G401.6 (cell line): ENCODE data around the gene AGBL1.

Experiments
- FAIRE-seq: peaks from 2 replicates; lab custom pipeline; 2012; peaks lifted over from hg19 to GRCh38; lab: Jason Lieb, UNC

The AGBL1 gene

DNA sequence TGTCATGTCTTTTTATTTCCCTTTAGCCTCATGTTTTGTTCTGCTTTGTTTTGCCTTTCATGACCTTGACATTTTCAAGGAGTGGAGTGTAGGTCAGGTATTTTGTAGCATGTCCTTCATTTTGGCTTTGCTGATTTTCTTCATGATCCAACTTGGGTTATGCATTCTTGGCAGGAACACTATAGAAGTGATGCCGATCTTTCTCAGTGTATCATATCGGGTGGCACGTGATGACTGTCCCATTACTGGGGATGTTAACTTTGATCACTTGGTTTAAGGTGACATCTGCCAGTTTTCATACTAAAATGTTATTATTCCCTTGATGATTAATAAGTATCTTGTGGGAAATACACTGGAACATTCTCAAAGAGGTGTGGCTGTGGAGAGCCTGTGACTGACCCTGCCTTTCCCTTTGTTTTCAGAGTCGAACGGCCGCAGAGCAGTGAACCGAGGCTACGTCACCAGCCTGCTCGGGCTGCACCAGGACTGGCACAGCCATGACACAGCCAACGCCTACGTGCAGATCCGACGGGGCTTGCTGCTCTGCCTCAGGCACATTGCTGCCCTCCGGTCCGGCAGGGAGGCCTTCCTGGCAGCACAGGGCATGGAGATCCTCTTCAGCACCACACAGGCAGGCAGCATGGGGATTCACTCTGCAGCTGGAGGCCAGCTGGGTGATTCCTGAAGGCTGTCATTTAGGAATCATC is 167.7 kb downstream of the AGBL1 start:
- FAIRE-seq: no peak

DNA sequence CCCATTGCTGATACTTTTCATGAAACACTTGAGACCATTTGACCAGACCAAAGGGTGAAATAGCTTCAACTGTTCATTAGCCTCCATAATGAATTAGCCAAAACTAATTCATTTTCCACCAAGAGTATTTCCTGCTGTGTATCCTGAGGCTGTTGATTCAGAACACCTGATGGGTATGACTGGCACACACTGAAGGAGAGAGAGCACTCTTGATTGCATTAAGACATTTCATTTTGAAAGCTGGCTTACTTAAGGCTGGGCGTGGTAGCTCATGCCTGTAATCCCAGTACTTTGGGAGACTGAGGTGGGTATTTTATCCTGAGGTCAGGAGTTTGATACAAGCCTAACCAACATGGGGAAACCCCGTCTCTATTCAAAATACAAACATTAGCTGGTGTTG is 175.6 kb downstream of the AGBL1 start:
- FAIRE-seq: no peak

DNA sequence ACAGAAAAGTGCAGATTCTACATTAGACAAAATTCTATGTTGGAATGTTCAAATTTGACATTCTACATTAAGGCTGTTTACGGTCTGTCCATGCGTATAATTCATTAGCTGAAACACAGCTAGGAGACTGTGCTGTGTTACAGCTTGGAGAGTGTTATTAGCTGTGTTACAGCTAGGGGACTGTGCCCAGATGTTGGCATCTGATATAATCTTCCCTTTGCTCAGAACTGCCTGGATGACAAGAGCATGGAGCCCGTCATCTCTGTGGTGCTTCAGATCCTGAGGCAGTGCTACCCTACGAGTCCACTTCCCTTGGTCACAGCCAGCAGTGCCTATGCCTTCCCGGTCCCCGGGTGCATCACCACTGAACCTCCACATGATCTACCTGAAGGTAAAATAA is 177.0 kb downstream of the AGBL1 start:
- no peak for FAIRE-seq

DNA sequence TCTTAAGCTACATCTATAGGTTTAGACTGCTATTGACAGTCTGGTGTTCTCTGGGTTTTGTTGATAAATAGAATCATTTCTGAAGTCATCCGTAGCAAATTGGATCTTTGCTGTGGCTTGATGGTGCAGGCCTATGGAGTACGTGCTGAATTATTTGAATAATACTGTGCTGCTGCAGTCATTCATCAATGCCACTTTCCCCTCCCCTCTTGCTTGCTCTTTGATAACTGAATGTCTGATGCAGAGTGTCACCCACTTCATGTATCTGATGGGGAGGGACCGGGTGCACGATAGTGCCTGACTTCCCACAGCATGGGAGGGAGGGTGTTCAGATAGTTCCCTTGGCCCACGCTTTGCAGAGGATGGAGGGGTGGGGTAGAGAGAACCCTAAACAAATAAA is 179.9 kb downstream of the AGBL1 start:
- no peak for FAIRE-seq

DNA sequence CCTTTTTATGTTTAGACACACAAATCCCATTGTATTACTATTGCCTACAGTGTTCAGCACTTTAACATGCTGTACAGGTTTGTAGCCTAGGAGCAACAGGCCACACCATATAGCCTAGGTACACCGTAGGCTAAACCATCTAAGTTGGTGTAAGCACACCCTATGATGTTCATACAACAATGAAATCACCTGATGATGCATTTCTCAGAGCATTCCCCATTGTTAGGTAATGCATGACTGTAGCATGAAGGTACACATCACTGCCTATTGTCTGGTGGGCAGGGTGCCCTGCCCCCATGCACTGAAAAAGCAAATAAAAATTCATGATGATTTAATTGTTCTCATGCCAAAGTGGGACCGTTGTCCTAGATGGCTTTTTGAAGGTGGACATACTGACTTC is 183.6 kb downstream of the AGBL1 start:
- FAIRE-seq: no peak

DNA sequence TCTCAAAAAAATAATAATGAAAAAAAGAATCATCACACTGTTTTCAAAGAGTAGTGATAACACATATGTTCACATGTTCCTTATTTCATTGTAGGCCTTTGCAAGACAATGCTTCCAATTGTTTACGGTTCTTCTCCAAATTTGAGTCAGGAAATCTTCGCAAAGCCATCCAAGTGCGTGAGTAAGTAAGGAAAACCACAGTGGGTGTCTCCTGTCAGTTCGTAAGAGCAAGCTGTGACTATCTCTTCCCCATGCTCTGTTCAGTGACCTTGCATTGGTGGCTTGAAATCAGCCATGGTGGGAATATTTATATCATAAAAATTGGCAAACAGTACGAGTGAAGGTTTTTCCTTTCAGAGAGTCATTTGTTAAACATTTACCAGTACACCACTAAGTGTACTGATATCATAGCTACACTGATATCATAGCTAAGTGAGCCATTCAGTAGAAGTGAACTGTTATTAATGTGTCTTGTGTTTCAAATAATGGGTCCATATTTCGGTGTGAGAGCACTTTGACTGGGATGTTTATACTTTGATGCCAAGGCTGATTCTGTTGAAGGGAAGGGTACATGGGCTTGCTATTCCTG is 187.3 kb downstream of the AGBL1 start:
- FAIRE-seq: no peak

DNA sequence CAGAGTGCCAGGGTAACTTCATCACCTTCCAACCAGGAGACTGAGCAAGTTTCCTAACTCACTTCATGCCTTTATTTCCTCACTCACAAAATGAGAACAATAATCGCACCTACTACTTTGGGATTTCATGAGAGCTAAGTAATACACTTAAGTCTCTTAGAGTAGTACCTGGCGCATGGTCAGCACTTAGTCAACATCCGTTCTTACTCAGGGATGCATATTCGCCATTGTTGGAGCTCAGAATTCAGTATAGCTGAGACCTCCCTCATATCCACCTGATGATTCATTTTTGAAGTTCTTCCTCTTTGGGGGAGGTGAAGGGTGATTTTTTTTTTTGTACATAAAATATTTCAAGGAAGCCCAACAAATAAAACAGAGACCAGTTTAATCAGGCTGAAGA is 188.2 kb downstream of the AGBL1 start:
- FAIRE-seq: no peak

DNA sequence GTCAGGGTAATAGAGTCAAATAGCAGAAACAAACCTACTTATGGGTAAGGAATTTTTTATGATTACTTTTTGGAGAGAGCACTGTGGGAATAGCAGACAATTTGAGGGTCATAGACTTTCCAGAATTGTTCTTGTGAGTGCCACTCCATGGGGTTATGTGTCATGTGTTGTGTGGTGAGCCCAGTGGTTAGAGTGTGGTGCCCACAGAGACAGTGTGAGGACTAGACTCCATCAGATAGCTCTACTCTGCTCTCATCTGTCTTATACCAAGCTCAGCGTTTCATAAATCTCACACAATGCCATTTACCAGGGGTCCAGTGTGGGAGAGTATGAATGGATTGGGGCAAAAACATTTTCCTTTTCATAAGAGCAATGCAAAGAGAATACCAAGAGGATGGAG is 188.9 kb downstream of the AGBL1 start:
- FAIRE-seq: no peak

DNA sequence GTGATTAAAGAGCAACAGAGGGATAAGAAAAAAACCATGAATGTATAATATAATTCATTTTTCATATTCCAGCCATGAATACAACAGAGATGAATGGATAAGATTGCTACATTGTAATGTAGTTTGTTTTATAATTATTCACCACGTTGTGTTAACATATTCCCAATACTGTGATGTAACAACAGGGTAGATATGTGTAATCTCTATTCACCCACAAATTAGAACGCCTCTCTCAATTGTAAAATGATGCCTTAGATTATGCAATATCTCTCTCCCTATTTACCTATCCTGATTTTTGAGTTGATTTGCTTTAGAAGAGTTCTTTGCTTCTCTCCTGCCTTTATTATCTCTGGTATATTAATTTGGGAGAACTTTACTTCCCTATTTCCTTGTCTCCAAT is 193.6 kb downstream of the AGBL1 start:
- no peak for FAIRE-seq

DNA sequence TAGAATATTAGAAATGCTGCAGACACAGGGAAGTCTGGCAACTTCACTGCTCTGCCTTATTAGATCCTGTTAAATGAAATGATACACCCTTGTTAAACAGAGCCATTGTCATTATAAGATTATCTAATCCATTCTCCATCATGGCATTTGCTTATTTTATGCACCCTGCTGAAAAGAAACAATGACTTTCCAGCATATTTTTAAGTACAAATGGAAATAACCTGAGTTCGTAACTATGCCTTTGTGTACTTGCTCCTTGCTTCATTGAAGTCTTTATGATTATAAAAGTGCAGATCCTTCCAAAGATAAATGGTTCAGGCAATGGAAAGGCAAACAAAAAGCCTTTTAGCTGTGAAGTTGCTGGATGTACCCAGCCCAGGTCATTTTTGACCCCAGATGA is 195.7 kb downstream of the AGBL1 start:
- FAIRE-seq: no peak

DNA sequence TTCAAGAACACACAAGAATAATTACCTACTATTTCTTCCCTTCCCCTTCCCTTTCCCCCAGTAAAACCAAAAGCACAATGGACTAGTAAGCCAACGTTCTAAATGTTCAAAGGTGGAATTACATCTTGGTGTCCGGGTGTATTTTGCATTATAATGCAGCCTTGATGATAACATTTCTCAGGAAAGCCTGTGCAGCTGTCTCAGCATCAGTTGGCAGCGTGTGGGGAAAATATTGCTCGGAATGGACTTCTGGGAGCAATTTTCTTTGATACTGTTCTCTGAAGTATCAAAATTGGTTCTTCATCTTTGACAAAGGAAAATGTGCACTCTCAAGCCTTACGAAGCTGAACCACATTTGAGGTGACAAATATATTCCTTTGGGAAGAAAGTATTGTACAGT is 198.9 kb downstream of the AGBL1 start:
- FAIRE-seq: no peak

DNA sequence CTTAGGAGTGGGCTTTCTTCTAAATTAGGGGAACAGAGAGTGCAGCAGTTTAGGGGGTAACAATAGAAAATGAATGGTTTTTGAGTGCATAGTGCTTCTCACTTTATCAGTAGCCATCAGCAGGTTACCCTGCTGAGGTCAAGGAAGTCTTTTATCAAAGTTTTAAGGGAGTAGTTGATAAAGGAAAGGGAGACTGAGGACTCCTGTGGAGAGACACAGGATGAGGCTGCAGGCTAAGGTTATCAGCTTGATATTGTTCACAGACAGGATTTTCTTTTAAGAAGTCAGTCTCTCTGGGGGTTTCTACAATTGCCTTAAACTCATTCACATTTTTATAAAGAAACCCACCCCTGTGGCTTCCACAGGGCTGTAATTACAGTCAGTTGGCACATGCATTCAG is 205.0 kb downstream of the AGBL1 start:
- FAIRE-seq: no peak

DNA sequence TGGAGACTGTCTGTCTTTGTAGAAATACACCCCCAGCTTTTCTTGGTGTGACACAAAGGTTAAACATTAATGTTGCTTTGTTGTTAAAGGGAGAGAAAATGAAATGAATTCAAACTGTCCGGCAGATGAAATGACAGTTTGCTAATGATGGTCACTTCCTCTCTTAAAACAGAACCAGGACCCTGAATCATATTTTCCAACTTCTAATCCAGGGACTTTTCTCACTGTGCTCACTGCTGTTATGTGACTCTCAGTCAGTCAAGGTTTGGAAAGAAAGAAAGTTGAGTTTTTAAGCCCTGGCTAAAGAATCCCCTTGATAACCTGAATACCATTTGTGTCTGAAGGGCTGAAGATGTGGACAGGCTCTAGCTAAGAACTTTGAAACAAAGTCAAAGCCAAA is 215.8 kb downstream of the AGBL1 start:
- no peak for FAIRE-seq

DNA sequence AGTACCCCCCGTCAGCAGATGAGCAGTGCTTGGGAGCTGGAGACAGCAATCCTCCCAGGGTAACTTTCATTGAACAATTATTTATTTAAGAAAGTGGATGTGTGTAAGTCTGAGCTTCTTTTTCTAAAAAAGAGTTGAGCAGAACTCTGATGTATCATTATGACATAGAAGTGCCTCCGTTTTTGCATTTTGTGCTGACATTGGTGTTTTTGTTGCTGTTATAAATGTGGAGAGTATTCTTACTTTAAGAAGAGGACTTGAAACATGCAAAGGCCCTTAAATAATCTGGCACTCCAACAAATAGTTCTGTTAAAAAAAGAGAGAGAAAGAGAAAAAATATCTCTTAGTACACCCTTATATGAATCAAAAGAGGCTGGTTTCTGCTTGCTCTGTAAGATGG is 217.1 kb downstream of the AGBL1 start:
- no peak for FAIRE-seq

DNA sequence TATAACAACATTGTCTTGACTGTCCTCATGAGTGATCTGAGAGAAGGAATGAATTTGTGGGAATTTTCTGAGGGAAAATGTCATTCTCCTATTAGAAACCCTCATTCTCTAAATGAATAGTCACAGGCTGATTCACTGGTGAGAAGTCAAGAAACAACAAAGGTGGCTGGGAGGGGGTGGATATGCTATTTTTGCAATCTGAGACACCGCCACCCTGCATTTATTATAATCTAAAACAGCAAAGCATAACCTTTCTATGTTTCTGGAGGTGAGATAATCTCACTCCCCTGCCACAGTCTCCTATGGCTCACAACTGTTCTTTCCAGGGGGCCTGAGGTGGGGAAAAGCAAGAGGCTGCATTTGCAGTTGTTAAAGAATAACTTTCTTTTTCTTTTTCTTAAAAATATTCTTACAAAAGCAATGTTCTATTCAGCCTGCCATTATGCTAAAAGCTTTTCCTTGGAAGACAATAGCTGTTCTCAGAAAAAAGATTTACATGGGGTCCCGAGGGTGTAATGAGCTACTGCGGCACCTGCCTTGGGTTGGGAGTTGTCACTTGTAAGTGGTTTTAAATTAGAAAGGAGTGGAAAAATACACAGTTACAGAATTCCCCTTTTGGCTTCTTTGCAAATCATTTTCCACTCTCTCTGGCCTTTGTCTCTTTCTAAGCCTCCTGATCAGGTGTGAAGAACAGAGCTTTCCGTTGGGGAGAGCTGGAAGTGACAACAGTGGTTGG is 220.9 kb downstream of the AGBL1 start:
- no peak for FAIRE-seq

DNA sequence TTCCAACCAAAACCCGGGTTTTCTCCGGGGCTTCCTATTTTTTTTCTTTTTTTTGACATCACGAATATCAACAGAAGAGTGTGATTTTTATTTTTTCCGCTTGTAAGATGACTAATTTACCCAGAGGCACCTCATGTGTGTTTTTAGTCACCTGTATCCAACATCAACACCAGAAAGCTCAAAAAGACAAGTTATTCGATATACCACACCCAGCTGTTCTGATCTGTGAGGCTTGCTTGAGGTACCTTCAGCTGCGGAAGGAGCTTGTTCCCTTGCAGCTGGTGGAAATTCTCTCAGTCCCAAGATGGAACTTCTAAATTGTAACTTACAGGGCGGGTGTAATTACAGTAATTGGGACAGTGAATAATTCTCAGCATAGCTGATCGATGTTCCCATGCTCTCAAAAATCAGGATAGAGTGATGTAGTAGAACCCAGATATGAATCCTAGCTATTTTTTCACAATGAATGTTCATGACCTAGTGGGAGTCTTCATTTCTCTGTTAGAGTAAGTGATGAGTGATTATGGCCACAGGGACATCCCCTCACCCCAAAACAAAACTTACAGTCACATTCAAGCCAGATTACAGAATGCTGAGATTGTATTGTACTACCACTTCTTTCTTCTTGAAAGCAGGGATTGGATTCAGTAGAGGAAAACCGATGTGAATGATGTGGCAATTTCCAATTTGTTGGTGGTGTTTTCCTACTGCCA is 232.1 kb downstream of the AGBL1 start:
- no peak for FAIRE-seq

DNA sequence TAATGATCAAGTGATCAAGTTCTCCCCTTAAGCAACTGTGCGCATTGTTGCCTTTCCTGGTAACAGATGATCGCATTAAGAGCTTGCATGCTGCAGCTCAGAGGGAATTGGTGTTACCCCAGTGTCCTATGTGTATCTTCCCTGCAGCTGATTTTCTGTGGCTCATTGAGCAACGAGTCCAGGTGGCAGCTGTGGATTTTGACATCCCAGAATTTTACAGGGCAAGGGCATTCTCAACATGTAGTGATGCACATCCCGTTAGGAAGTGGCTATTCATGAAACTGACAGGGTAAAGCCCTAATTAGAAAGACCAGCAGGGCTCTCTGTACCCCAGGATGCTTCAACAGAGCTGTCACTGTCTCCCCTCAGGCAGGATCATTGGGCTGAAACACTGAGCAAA is 232.8 kb downstream of the AGBL1 start:
- FAIRE-seq: no peak

DNA sequence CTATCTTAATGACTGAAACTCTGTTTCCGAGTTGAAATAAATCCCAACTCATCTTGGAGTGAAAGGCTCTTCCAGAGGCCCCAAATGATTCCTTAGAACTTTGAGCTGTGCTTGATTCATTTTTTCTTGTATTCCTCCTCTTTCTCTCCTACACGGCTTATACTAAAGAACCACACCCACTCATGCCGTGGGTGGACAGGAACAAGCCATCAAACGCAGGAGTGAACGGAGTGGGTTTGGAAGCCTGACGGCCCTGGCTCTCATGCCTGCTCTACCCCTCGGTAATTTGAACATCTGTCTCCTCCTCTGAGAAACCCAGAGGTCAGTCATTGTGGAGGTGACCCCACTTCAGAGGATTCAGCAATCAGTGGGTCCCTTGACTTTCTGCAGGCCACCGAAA is 236.5 kb downstream of the AGBL1 start:
- no peak for FAIRE-seq

DNA sequence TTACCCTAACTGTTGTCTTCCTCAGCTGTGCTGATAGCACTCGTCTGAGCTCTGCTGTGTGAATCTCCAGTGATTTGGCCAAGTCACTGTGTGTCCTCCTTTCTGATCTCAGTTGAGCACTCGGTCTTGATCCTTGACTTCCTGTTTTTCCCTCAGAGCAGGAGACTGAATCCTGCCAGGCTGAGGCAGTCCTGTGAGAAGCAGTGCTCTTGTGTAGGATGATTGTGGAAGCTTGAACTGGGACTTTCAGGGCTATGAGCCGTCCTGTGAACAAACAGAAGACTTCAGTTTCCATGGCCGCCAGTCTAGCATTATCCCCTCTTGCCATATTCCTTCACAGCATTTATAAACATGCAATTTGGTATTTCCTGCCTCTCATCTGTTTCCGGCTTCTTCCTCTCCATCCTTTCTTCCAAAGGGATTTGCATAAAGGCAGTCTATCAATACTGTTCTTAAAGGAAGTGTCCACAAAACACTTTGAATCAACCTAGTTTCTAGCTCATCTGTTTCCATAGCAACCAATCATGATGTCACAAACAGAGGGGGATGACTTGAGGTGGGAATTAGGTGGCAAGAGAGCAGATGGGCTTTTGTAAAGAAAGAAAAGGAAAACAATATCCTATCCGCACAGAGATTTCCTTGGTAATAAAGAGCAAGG is 237.2 kb downstream of the AGBL1 start:
- FAIRE-seq: no peak

DNA sequence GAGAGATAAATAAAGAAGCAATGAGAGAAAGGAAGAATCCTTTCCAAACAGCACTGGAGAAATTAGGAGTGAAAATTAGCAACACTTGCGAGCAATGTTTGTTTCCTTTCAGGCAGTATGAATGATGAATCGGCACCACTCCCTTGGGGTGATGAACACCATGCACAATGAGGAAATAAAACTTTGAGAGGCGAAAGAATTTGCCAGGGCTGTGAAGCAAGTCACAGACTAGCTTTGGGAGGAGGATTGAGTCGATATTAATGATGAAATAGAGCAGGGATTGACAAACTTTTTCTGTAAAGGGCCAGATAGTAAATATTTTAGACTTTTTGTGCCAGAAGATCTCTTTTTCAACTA is 237.7 kb downstream of the AGBL1 start:
- no peak for FAIRE-seq

DNA sequence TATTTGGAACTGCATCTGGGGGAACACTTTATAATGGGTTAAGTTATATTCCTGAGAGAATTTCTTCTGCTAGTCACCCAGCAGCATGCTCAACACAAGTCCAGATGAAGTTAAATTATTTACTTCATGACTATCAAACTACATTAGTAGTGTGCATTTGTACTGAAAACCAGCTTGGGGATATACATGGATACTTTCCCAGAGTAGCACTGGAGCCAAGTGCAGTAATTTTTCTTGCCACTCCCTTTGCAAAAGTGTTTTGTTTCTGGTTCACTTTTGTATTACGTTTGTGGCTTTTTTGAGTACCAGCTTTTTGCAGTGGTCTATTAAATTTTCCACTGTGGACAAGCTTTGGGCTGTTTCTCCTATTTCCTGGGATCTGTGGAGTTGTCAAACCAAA is 243.0 kb downstream of the AGBL1 start:
- no peak for FAIRE-seq

DNA sequence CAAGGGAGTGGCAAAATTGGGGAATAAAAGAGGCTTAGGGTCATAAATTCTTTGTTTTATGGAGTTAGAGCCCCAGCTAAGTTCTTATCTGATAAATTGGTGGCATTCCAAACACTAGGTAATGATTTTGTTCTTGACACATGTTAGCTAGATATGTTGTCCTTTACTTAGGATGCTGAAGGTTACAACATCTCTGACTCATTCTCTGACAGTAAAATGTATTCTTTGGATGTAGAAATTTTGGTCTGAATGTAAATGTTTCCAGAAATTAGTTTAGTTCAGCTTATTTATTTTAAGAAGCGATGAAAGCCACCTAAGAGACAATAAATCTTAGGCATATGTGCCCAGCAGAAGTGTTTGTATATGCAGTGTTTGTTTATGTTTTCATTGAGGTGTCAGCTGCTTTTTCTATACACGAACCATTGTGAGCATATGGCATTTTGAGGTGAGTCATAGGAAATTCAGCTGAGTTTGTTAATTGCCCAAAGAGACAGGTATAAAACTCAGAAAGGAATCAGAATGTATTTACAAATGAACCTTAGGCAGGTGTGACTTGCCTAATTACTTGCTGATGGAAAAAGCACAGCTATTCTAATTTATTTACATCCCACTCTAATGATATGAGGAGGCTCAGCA is 247.7 kb downstream of the AGBL1 start:
- no peak for FAIRE-seq
